Brain pericyte (primary cell): ENCODE measurements around the gene DAD1.

ENCODE experiments used
- DNase-seq: peaks from one replicate; pipeline ENCODE4 v3.0.0-alpha.2; 2012; ENCODE audit warnings: low read depth, low spot score

DAD1 gene

GRCh38 chr14:22537436-22538310 is 51.4 kb downstream of the DAD1 start:
- DNase-seq = no peak

GRCh38 chr14:22536853-22537338 is 52.1 kb downstream of the DAD1 start:
- peak; percentile 54 for DNase-seq

- no peak for DNase-seq
Measured at GRCh38 chr14:22535916-22536315, 53.1 kb downstream of the DAD1 start.

- no peak for DNase-seq
Measured at GRCh38 chr14:22535126-22535525, 53.9 kb downstream of the DAD1 start.

GRCh38 chr14:22534547-22534946 is 54.5 kb downstream of the DAD1 start:
- no peak for DNase-seq

GRCh38 chr14:22533739-22534359 is 55.2 kb downstream of the DAD1 start:
- no peak for DNase-seq

GRCh38 chr14:22533057-22533704 is 55.8 kb downstream of the DAD1 start:
- DNase-seq = no peak

GRCh38 chr14:22532345-22533056 is 56.5 kb downstream of the DAD1 start:
- no peak for DNase-seq

- DNase-seq = no peak
Measured at GRCh38 chr14:22531451-22532344, 57.3 kb downstream of the DAD1 start.

GRCh38 chr14:22530127-22530526 is 58.9 kb downstream of the DAD1 start:
- DNase-seq = no peak

GRCh38 chr14:22526744-22527143 is 62.3 kb downstream of the DAD1 start:
- no peak for DNase-seq

- no peak for DNase-seq
Measured at GRCh38 chr14:22526218-22526617, 62.8 kb downstream of the DAD1 start.

- no peak for DNase-seq
Measured at GRCh38 chr14:22524784-22525161, 64.3 kb downstream of the DAD1 start.

GRCh38 chr14:22524115-22524783 is 64.8 kb downstream of the DAD1 start:
- DNase-seq = no peak

- DNase-seq = no peak
Measured at GRCh38 chr14:22523283-22523682, 65.7 kb downstream of the DAD1 start.

- no peak for DNase-seq
Measured at GRCh38 chr14:22522466-22522957, 66.5 kb downstream of the DAD1 start.

GRCh38 chr14:22521449-22522239 is 67.4 kb downstream of the DAD1 start:
- DNase-seq = no peak

GRCh38 chr14:22520796-22521195 is 68.2 kb downstream of the DAD1 start:
- no peak for DNase-seq
